Esophagus muscularis mucosa (tissue), 4 donors: ENCODE results near the gene GPBP1L1.

Experiments
- EP300 ChIP-seq: sonication (generic); formaldehyde crosslinking; IDR thresholded peaks from one replicate; pipeline ENCODE4 v1.6.1; 2017; ENCODE audit warnings: antibody characterized with exemption
- POLR2A ChIP-seq: fragments of 450-650 bp; IDR thresholded peaks from one replicate; pipeline ENCODE4 v1.6.1; 2017; ENCODE audit warnings: antibody characterized with exemption, moderate library complexity, mild to moderate bottlenecking, low read depth
- POLR2AphosphoS5 ChIP-seq, 2 donors: sonication (generic); formaldehyde crosslinking; IDR thresholded peaks; one replicate each; pipeline ENCODE4 v1.6.1; 2017; ENCODE audit warnings: antibody characterized with exemption in 2 of 2
- TF ChIP-seq, protein P1 (sequence below), 3 experiments: fragments of 200-600 bp in 2 of 3; fragments of 450-650 bp in 1 of 3; sonication (generic) in 2 of 3; IDR thresholded peaks; one replicate each; pipeline ENCODE4 v1.5.1; 2017 to 2019; ENCODE audit warnings: antibody characterized with exemption in 3 of 3, mild to moderate bottlenecking in 2 of 3, moderate library complexity in 1 of 3

DNA sequence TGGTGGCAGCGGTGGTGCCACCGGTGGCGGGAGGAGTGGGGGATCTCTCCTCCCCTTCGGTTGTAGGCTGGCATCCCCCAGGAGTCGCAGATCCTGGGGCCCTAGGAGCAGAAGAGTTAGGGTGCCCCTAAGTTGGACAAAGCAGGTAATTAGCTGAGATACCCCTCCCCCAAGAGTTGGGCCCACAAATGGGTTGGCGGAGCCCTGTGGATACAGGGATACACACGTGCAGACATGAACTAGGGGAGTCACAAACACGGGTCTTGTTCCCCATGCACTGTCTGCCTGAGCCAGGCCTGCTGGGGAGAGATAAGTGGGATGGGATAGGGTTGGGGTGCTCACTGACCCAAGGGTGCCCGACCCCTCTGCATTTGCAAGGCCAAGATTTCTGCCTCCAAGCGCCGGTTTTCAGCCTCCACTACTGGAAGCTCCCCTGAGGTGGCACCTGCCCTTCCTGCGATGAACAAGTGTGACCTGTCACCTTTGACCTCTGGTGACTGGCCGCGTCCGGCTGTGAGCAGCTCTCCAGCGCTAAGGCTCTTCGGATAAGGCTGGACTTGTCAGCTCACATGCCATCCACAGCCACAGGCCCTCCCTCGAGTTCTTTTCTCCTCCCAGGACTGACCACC lies 64.3 kb downstream of the GPBP1L1 start:
- TF ChIP-seq, protein P1, sequence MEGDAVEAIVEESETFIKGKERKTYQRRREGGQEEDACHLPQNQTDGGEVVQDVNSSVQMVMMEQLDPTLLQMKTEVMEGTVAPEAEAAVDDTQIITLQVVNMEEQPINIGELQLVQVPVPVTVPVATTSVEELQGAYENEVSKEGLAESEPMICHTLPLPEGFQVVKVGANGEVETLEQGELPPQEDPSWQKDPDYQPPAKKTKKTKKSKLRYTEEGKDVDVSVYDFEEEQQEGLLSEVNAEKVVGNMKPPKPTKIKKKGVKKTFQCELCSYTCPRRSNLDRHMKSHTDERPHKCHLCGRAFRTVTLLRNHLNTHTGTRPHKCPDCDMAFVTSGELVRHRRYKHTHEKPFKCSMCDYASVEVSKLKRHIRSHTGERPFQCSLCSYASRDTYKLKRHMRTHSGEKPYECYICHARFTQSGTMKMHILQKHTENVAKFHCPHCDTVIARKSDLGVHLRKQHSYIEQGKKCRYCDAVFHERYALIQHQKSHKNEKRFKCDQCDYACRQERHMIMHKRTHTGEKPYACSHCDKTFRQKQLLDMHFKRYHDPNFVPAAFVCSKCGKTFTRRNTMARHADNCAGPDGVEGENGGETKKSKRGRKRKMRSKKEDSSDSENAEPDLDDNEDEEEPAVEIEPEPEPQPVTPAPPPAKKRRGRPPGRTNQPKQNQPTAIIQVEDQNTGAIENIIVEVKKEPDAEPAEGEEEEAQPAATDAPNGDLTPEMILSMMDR (IDR thresholded peaks at IDR 0.05): no peak
- TF ChIP-seq POLR2AphosphoS5 (IDR thresholded peaks at IDR 0.05) (no peak), EP300 (no peak), POLR2A (no peak)
